ENCODE measurements around the gene TMSB10. TPM values are rescaled to one million over a fixed set of nuclear protein-coding genes. Genes with fewer than 3 reads are reported as not detected.

Gene TMSB10
- total and polyA plus RNA-seq, 2 donors (not counting 1 experiment from before 2014, with no cell fraction given), result 885 to 5,410 TPM

DNA sequence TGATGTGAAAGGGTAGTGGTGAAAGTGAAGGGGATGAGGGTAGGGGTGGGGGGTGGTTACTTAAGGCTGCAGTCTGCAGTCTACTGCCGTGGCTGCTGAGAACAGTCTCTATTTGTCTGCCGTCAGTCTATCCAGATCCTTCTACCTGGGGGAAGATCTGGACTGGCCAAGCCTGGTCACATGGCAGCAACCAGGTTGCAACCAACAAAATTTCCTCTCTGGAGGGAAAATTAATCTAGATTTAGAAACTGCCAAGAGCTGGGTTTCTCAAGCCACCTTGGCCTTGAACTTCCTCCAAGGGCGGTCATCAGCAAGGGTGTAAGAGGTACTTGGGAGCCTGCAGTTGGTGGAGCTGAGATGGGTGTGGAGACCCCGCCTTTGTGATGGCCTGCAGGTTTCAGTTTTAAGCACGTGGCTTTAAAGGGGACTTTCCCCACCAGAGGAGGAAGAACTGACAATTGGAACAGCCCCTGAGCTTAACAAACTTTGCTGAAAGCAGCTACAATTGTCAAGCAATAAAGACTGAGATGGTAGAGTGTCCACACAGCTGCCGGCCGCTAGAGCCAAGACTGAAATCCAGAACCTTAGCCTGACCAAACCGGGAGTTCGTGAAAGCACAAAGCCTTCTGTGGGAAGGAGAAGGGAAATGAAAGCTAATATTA is 34.1 kb downstream of the TMSB10 start:
- no peaks in the 10 kb centered on the region for H3K27me3 ChIP-seq (replicated peaks in 1 of 4; ENCODE audit: control extremely low read depth in 1 of 4, control insufficient read depth in 3 of 4, insufficient read depth in 4 of 4, low read length in 3 of 4)
- H3K27ac ChIP-seq (ENCODE audit: low read length in 2 of 2), result peak overlapping the region; percentile 88 to 90
- ATAC-seq (ENCODE audit: low read depth), result peak; percentile 96
- H3K4me3 ChIP-seq (ENCODE audit: control extremely low read depth in 1 of 5, extremely low read depth in 1 of 5, insufficient read depth in 1 of 5, low read depth in 2 of 5, low read length in 4 of 5), result peak overlapping the region in 4 of 5 experiments; percentile 15 to 55 (median 38)
- H3K4me3 Mint-ChIP-seq, result peak overlapping the region; percentile 76
- TF ChIP-seq EZH2 (IDR thresholded peaks at IDR 0.05; ENCODE audit: borderline replicate concordance, insufficient read depth, low read depth, low read length, poor library complexity, severe bottlenecking), result no peak
- TF ChIP-seq, protein P1, sequence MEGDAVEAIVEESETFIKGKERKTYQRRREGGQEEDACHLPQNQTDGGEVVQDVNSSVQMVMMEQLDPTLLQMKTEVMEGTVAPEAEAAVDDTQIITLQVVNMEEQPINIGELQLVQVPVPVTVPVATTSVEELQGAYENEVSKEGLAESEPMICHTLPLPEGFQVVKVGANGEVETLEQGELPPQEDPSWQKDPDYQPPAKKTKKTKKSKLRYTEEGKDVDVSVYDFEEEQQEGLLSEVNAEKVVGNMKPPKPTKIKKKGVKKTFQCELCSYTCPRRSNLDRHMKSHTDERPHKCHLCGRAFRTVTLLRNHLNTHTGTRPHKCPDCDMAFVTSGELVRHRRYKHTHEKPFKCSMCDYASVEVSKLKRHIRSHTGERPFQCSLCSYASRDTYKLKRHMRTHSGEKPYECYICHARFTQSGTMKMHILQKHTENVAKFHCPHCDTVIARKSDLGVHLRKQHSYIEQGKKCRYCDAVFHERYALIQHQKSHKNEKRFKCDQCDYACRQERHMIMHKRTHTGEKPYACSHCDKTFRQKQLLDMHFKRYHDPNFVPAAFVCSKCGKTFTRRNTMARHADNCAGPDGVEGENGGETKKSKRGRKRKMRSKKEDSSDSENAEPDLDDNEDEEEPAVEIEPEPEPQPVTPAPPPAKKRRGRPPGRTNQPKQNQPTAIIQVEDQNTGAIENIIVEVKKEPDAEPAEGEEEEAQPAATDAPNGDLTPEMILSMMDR (IDR thresholded peaks at IDR 0.05), result no peak
- CTCF ChIA-PET, result interaction anchor here (0.6 to 11.9 kb wide), 18 partner anchors 9 to 442 kb away, joined by 3 to 168 read pairs (median 4); partner anchors contain the start of genes KCMF1 and TMSB10
- peaks cover 53 to 65% of the 10 kb centered on the region in 2 donors for H3K4me1 ChIP-seq (ENCODE audit: control insufficient read depth in 2 of 2, insufficient read depth in 2 of 2, low read length in 2 of 2)
- no peaks in the 10 kb centered on the region for H3K36me3 ChIP-seq (replicated peaks in 1 of 2; ENCODE audit: control extremely low read depth in 1 of 2, control insufficient read depth in 1 of 2, extremely low read depth in 1 of 2, insufficient read depth in 2 of 2, low read length in 1 of 2)
- peak overlapping the region; percentile 59 for H3K9ac ChIP-seq (ENCODE audit: low read length)
- POLR2A ChIA-PET, result interaction anchor here (0.7 to 4.7 kb wide), 5 partner anchors 14 to 41 kb away, joined by 3 to 39 read pairs (median 9); partner anchors contain the start of genes KCMF1 and TMSB10
- no peaks in the 10 kb centered on the region for H3K27me3 Mint-ChIP-seq
- H3K27ac Mint-ChIP-seq, result peak overlapping the region; percentile 90
- no peaks in the 10 kb centered on the region for H3K9me3 Mint-ChIP-seq (ENCODE audit: insufficient read depth)
- no peaks in the 10 kb centered on the region for H4K20me1 ChIP-seq (ENCODE audit: control insufficient read depth, insufficient read depth, low read length, poor library complexity, severe bottlenecking)
- H3K4me1 Mint-ChIP-seq, result peaks cover 50% of the 10 kb centered on the region
- H3K79me2 ChIP-seq (ENCODE audit: control insufficient read depth, insufficient read depth, low read length), result peaks cover 9% of the 10 kb centered on the region
- no peaks in the 10 kb centered on the region for H3K9me3 ChIP-seq (ENCODE audit: control extremely low read depth in 1 of 3, control insufficient read depth in 2 of 3, insufficient read depth in 1 of 3, low read length in 2 of 3)
- peak overlapping the region; percentile 87 for H2AFZ ChIP-seq (ENCODE audit: insufficient read depth, low read depth, low read length, poor library complexity, severe bottlenecking)
- intact Hi-C loops (cut with micrococcal nuclease), result loop anchor here (1.0 to 2.0 kb wide), 2 partner anchors 12 to 29 kb away; no protein-coding TSS in a partner anchor
- WGBS (ENCODE audit: insufficient coverage), result 19% methylated on average over 9 of the region's 9 CpGs
- H3K4me2 ChIP-seq (replicated peaks; ENCODE audit: low read depth, low read length, poor library complexity, severe bottlenecking), result peak overlapping the region; percentile 77
- DNase-seq, result peak; percentile 93

DNA sequence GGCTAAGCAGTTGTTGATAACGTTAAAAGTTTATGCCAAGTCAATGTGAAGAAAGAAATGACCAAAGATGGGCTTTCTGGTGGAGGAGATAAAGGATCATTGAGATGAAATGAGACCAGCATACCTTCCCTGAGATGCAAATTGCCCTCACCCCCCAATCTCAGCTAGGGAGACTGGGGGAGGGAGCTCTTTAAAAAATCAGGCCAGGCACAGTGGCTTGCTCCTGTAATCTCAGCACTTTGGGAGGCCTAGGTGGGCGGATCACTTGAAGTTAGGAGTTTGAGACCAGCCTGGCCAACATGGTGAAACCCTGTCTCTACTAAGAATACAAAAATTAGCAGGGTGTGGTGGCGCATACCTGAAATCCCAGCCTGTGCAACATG is 34.6 kb downstream of the TMSB10 start:
- TF ChIP-seq EZH2 (IDR thresholded peaks at IDR 0.05; ENCODE audit: borderline replicate concordance, insufficient read depth, low read depth, low read length, poor library complexity, severe bottlenecking), result no peak
- TF ChIP-seq, protein P1 (IDR thresholded peaks at IDR 0.05), result no peak
- Histone ChIP-seq H3K9me3 (ENCODE audit: control extremely low read depth in 1 of 3, control insufficient read depth in 2 of 3, insufficient read depth in 1 of 3, low read length in 2 of 3) (no peaks in the 10 kb centered on the region), H3K4me1 (ENCODE audit: control insufficient read depth in 2 of 2, insufficient read depth in 2 of 2, low read length in 2 of 2) (peaks cover 58 to 69% of the 10 kb centered on the region in 2 donors), H4K20me1 (ENCODE audit: control insufficient read depth, insufficient read depth, low read length, poor library complexity, severe bottlenecking) (no peaks in the 10 kb centered on the region), H3K9ac (ENCODE audit: low read length) (peak overlapping the region; percentile 59), H3K4me3 (ENCODE audit: control extremely low read depth in 1 of 5, extremely low read depth in 1 of 5, insufficient read depth in 1 of 5, low read depth in 2 of 5, low read length in 4 of 5) (peak overlapping the region in 4 of 5 experiments; percentile 15 to 55 (median 38)), H3K36me3 (replicated peaks in 1 of 2; ENCODE audit: control extremely low read depth in 1 of 2, control insufficient read depth in 1 of 2, extremely low read depth in 1 of 2, insufficient read depth in 2 of 2, low read length in 1 of 2) (no peaks in the 10 kb centered on the region), H3K4me2 (replicated peaks; ENCODE audit: low read depth, low read length, poor library complexity, severe bottlenecking) (peak overlapping the region; percentile 77), H3K79me2 (ENCODE audit: control insufficient read depth, insufficient read depth, low read length) (peaks cover 9% of the 10 kb centered on the region), H3K27ac (ENCODE audit: low read length in 2 of 2) (peak overlapping the region; percentile 88 to 90), H3K27me3 (replicated peaks in 1 of 4; ENCODE audit: control extremely low read depth in 1 of 4, control insufficient read depth in 3 of 4, insufficient read depth in 4 of 4, low read length in 3 of 4) (no peaks in the 10 kb centered on the region), H2AFZ (ENCODE audit: insufficient read depth, low read depth, low read length, poor library complexity, severe bottlenecking) (peak overlapping the region; percentile 87)
- Mint-ChIP-seq H3K27ac (peak overlapping the region; percentile 90), H3K4me1 (peaks cover 56% of the 10 kb centered on the region), H3K4me3 (peak overlapping the region; percentile 76), H3K9me3 (ENCODE audit: insufficient read depth) (no peaks in the 10 kb centered on the region), H3K27me3 (no peaks in the 10 kb centered on the region)
- 43% methylated on average over 2 of the region's 3 CpGs for WGBS (ENCODE audit: insufficient coverage)
- ATAC-seq (ENCODE audit: low read depth), result no peak
- no peak for DNase-seq
- intact Hi-C loops (cut with micrococcal nuclease), result no loop called here
- POLR2A ChIA-PET, result interaction anchor here (1.0 to 4.7 kb wide), 4 partner anchors 14 to 41 kb away, joined by 3 to 39 read pairs (median 12); partner anchors contain the start of genes KCMF1 and TMSB10
- CTCF ChIA-PET, result interaction anchor here (0.7 to 11.9 kb wide), 15 partner anchors 8 to 443 kb away, joined by 3 to 168 read pairs (median 4); partner anchors contain the start of genes KCMF1 and TMSB10

Data from B cell (primary cell).